HG02938 (cell line): Measurements from ENCODE around the gene THAP8.

ENCODE experiments used
- ATAC-seq: cut with Tn5 transposase; IDR thresholded peaks from one replicate; pipeline ENCODE4 v1.9.1; 2021; ENCODE audit warnings: mild to moderate bottlenecking, moderate library complexity; ENCODE audit not compliant: unreplicated experiment

The THAP8 gene

DNA sequence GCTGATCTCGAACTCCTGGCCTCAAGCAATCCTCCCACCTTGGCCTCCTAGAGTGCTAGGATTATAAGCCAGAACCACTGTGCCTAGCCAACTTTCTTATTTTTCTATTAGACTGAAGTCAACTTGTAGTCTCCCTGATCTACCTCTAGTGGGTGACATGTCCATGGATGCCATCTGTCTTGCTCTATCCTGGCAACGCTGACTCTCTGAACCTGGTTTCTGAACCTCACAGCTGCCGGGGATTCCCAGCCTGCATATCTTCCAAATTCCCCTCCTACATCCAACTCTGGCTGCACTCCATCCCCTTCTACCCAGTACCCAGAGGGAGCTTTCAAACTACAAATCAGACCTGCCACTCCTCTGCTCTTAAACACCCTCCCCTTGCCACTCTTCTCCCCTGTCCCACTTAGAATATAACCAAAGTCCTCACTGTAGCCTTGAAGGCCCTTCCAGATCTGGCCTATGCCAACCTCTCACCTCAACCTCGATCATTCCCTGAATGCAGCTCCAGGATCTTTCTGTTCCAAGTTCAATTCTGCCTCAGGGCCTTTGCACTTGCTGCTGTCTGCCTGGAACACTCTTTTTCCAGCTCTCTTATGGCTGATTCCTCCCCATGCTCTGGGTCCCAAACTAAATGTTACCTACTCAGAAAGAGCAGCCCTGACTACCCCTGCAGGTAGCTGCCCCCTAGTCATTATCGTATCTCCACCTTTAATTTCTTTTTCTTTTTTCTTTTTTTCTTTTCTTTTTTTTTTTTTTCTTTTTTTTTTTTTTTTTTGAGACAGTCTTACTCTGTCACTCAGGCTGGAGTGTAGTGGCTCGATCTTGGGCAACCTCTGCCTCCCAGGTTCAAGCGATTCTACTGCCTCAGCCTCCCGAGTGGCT is 23.6 kb downstream of the THAP8 start:
- ATAC-seq, result no peak

DNA sequence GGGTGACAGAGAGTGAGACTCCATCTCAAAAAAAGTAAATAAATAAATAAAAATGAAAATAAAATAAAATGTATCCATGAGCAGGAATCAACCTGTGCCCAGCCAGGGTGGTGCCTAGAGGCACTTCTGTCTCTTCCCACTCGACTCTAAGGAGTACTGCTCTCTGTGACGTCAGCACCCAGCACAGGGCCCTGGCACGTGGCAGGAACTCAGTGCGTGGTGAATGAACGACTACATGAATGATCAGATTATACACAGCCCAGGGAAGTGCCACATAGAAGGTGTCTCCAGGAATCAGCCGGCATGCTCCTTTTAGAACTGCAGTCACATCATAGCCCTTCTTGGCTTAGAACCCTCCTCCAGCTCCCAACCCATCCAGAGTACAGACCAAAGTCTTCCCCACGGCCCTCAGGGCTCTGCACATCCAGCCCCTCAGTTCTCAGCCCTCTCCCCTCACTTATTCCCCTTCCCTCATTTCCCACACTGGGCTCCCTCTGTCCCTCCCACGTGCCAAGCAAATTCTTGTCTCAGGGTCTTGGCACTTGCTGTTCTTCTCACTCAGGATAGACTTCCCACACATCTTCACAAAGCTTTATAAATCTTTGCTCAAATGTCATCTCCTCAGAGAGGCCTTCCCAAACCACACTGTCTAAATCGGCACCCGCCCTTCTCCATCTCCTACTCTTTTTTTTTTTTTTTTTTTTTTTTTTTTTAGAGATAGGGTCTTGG is 25.6 kb downstream of the THAP8 start:
- no peak for ATAC-seq

DNA sequence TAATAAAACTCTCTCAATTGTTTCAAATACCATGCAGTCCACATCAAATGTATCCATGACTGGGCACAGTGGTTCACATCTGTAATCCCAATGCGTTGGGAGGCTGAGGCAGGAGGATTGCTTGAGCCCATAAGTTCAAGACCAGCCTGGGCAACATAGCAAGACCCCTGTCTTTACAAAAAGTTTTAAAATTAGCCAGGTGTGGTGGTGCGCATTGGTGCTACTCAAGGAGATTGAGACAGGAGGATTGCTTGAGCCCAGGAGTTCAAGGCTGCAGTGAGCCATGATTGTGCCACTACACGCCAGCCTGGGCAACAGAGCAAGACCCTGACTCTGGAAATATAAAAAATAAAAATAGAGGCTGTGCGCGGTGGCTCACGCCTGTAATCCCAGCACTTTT is 26.4 kb downstream of the THAP8 start:
- ATAC-seq, result no peak

DNA sequence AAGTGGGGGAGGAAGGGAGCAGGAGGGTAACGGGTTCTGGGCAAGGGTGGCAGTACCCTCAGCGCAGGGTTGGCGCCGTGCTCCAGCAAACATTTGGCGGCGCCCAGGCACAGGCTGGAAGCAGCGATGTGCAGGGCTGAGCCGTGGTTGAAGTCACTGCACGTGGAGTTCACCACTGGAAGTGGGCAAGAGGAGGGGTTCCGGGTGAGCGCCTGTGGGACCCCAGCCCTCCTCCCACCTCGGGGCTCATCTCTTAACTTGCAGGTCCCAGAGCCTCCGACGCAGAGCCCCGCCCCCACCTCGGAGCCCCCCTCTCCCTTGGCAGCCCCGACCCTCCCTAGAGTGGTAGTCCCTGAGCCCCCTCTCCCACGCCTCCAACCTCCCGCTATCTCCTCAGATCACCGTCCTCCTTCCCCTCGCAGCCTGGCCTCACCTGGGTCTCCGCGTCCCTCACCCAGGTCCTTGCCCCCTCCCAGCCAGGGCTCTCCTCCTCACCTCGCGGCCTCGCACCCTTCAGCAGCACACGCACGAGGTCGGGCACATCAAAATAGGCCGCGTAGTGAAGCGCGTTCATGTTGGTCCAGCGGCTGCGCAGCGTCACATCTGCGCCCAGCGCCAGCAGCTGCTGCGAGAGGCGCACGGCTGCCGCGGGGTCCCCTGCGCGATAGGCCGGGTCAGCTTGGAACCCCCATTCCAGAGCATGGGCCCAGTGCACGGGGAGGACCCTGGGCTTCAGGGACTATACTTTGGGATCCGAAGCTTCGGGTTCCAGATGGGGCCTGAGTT is 27.8 kb downstream of the THAP8 start:
- no peak for ATAC-seq

DNA sequence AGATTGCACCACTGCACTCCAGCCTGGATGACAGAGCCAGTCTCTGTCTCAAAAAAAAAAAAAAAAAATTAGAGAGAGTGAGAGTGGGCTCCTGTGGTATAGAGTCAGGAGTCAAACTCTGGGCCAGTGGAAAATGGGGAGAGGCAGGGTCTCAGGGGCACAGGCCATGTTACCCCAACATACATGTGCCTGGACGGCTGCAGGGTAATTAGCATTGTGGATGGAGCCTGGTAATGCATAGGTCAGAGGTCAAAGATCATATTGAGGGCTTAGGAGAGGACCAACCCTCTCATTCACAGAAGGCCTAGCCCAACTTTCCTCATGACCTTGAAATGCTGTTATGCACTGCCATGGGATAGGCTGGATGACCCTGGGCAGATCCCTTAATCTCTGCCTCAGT is 28.5 kb downstream of the THAP8 start:
- no peak for ATAC-seq

DNA sequence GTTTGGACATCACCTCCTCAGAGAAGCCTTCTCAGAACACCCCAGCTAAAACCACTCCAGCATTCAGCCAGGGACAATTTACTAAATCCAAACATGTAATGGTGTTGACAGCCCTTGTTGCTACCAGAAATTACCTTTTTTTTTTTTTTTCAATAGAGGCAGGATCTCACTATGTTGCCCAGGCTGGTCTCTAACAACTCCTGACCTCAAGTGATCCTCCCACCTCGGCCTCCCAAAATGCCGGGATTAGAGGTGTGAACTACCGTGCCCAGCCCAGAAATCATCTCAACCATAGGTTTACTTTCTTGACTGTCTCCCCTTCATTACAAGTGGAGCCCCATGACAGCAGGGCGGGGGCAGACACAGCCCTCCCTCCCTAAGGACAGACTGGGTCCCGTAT is 30.7 kb downstream of the THAP8 start:
- no peak for ATAC-seq

DNA sequence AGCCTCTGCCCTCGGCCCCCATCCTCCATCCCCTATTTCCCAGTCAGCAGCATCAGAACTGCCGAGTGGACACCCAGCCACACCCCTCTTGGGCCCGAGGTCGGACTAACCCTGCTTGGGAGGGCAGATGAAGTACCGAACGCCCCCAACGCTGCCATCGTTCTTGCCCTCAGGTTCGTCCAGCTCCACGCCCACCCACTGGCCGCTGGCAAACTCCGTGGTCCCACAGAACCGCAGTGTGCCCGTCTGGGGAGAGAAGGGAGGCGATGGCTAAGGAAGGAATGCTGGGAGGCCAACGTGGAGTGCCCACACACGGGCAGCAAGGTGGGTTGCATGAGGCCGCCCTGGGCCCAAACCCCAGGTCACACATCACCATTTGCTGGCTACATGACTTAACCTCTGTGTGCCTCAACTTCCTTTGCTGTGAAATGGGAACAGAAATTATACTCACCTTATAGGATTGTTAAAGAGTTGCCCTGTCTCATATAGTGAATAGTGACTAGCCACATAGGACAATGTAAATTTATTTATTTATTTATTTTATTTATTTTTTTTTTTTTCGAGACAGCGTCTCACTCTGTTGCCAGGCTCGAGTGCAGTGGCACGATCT is 34.9 kb downstream of the THAP8 start:
- ATAC-seq, result no peak

DNA sequence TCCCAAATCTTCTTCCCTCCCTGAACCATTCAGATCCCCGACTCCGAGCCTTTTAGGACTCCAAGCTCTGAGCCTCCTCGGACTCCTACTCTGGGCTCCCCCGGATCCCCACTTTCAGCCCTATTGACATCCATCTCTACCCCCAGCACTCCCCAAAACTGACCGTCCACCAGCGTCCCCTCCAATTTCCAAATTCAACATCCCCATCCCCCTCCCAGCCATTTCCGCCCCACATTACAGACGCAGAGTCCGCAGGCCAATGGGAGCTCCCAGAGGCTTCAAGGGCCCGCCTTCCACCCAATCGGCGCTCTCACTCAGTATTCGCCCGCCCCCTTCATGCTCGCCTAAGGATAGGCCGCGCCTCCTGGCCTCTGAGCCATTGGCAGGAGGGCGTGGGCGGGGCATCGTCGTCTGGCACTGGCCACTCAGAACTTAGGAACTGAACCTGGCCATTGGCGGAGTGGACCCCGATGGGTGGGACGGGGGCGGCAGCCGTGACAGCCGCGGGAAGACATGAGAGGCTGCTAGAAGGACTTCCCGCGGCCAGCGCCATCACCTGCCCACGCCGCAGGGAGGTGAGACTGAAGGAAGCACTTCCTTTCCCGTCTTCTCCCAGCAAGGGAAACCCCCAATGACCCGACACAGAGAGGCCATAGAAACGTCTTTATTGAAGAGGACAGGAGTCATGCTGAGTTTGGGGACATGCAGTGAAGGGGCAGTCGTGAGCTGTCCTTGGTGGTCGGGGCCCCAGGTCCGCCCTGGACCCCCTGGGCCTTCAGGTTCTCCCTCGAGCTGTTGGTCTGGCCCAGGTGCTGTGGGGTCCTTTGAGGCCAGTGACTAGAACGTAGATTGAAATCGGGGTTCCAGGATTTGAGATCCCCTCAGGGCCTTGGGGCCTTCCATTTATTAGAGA is 39.8 kb downstream of the THAP8 start, which contains the start of gene ALKBH6:
TSS of gene ALKBH6 (minus strand) at position 202 of the 913 bp plus-strand sequence. CDS start 816 bp downstream, outside the sequence.
- peak; percentile 97 for ATAC-seq

DNA sequence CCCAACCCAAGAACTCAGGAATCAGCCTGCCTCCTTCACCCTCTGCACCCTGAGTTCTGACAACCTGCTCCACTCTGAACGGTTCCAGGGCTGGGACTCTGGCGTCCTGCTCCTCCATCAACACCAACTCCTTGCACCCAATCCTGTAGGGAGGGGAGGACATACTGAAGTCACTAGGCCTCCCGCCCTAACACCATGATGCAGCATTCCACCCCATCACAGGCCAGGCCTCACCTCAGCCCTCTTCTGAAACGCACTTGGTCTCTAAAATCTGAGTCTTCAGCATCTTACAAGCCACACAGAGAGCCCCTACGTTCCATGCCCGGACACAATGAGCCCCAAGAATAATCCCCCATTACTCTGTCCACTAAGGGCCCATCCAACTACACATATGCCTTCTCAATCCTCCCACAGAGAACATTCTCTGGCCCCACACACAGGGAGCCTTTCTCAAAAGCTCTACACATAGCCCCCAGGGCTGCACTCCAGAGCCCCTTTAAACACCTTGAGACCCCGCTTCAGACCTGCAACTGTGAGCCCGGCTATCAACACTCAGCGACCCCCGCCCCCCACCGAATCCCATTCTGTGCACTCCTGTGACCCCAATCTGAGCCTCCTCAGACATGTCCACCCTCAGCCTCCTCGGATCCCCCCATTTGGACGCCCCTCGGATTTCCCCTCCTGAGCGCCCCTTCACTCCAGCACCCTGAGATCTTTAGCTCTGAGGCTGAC is 40.6 kb downstream of the THAP8 start:
- no peak for ATAC-seq

DNA sequence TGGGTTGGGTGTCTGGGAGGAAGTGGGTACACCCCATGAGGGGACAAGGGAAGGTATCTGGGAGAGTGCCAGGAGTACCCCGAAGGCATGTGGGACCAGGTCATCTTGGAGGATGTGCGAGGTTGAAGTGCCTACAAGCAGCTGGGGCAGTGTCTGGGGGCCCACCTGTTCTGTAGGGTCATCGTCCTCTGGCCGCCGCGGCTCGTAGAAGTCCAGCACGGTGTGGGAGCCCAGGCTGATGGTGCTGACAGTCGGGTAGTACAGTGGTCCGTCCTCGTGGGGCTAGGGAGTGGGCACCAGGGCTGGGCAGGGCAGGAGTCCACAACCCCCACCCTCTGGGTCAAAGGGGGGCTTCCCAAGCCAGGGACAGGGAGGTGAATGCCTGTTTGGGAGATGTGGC is 43.7 kb downstream of the THAP8 start:
- no peak for ATAC-seq

DNA sequence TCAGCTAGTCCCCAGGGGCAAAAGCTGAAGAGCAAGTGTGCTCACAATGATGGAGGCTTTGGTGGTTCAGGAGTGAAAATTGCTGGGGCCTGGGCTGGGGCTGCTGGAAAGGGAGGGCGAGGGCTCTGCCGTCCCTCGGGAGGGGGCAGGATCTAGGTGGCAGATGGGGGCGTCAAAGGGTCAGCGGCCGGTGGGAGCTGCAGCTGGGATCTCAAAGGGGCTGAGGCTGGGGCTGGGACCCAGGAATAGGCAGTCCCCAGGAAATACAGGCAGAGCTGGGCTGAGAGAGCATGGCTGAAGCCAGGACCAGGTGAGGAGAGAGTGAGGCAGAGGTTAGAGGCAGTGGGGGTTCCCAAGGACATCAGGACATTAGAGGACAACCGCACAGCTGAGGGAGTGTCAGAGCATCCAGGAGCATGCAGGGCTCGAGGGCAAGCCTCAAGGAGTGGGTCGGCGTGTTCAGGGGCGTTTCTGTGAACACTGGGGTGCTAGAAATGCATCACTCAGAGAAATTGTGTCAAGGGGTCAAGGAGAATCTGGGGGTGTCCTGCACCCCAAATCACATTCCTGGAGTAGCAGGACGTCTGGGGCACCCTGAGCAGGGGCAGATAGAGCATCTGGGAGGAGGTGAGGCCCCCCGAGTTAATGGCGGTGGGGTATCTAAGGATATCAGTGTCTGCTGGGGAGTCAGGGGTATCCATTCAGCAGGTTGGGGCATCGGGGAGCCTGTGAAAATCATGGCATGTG is 44.3 kb downstream of the THAP8 start:
- no peak for ATAC-seq

DNA sequence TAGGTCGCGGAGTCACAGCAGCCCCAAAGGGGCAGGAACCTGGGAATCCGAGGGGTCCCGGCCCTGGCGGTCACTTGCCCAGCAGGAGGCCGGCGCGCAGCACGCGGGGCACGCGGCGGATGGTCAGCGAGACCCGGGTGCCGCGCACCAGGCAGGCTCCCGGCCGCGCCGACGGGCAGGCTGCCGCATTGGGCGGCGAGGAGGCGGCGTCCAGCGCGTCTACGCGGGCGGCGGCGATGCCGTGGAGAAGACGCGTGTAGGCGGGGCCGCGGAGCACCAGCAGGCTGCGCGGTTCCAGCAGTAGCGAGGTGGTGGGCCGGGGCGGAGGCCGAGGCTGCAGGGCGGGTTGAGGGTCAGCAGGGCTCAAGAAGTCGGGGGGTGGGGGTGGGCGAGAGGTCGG is 44.9 kb downstream of the THAP8 start:
- ATAC-seq, result no peak

DNA sequence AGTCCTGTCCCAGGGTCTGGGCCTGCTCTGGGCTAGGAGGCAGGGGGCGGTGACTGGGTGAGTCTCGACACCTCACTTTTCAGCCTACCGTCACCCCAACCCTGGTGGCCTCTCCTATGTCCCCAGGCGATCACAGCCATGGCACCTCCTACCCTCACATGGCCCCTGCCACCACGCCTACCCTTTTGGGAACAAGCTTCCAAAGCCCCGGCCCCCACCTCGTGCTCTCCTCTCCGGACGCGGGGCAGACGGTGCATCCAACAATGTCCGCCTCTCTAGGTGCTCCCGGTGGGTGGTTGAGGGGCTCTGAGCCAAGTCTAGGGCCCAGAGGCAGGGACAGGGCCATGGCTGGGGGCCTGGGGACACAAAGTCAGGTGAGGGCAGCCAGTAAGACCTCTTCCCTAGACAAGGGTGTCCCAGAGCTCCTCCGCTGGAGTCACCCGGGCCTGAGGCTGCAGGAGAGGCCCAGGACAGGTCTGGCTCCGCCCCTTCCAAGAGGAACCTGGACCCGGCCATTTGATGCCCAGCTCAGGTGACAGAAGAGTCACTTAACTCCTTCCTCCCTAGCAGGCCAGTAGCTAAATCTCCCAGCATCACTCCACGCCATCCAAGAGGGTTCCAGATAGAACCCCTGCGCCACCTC is 45.6 kb downstream of the THAP8 start, which contains the start of gene SYNE4:
TSS of gene SYNE4 (minus strand) at position 478 of the 643 bp plus-strand sequence. CDS start at position 346, 132 bp downstream.
- ATAC-seq, result no peak

DNA sequence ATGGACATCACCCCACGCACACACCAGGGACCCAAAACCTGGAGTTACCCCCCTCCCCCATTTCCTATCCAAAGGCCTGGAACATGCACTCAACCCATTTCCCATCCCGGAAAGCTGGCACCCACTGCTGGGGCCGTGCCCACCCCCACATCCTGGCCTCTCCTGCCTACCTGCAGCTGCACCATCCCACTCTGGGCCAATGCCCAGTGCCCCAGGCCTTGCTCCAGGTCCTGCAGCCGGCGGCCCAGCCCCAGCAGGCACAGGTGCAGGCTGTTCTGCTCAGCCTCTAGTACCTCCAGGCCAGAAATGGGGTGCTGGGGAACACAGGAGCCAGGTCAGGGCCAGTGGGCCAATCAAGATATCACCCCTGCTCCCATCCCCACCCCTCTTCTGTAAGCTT is 47.1 kb downstream of the THAP8 start:
- no peak for ATAC-seq

DNA sequence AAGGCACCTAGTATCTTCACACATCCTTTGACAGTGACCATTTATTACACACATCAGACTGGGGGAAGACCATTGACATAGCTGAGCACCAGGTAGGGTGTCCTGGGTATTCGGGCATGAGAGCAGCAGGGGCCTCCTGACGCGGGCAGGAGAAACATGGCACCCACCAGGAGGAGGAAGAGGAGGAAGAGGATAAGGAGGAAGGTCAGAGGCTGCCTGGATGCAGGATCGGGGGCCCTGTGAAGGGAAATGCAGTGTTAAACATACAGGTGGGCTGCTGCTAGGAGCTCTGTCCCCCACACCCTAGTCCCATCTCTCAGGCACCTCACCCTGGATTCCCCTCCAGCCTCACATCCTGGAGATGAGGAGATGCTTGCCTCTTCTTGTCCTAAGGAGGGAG is 50.8 kb downstream of the THAP8 start:
- ATAC-seq, result no peak

DNA sequence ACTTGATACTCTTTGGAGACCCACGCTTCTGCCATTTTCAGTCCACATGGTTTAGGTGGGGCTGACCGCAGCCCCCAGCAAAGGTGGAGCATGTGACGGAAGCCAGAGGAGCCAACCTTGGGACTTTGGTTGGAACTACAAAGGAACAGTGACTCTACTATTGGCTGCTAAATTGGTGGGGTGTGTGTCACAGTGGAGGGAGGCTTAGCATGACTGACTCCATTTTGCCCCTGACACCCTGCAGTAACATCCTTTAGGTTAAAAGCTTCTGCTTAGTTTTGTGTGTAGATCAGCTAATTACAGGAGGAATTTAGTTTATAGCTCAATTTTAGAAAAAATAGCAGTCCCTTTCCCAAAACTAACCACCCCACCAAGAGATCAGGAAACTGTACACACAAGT is 52.5 kb downstream of the THAP8 start:
- no peak for ATAC-seq

DNA sequence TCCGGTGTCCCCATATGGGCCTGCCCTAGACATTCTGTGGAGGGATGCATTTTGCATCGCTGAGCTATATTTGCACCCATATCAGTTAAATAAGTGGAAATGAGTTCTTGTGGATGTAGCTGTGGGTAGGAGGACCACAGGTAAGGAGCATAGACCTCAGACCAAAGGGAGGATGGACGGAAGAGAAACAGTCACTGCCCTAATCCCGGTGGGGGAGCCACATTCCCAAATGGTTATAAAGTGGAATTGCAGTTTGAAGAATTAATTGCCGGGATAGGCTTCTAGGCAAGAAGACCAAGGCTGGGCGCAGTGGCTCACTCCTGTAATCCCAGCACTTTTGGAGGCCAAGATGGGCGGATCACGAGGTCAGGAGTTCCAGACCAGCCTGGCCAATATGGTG is 57.3 kb downstream of the THAP8 start:
- ATAC-seq, result no peak
